GM12874 (cell line): ENCODE results near the gene EGF.

Experiments used
- TF ChIP-seq, protein P1 (sequence below): IDR thresholded peaks from 2 replicates; pipeline ENCODE4 v1.5.1; 2011; ENCODE audit warnings: low read depth, mild to moderate bottlenecking, control low read depth, low read length, moderate library complexity; ENCODE audit not compliant: insufficient read depth

The EGF gene

DNA sequence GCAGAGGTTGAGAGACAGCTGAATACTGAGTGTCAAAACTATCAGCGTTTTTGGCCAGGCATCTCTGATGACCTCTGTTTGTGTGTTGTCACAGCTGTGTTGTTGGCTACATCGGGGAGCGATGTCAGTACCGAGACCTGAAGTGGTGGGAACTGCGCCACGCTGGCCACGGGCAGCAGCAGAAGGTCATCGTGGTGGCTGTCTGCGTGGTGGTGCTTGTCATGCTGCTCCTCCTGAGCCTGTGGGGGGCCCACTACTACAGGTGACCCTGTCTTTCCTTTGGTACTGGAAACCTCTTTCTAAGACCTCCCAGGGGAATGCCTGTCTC is 86.9 kb downstream of the EGF start:
- TF ChIP-seq, protein P1, sequence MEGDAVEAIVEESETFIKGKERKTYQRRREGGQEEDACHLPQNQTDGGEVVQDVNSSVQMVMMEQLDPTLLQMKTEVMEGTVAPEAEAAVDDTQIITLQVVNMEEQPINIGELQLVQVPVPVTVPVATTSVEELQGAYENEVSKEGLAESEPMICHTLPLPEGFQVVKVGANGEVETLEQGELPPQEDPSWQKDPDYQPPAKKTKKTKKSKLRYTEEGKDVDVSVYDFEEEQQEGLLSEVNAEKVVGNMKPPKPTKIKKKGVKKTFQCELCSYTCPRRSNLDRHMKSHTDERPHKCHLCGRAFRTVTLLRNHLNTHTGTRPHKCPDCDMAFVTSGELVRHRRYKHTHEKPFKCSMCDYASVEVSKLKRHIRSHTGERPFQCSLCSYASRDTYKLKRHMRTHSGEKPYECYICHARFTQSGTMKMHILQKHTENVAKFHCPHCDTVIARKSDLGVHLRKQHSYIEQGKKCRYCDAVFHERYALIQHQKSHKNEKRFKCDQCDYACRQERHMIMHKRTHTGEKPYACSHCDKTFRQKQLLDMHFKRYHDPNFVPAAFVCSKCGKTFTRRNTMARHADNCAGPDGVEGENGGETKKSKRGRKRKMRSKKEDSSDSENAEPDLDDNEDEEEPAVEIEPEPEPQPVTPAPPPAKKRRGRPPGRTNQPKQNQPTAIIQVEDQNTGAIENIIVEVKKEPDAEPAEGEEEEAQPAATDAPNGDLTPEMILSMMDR: no peak

- TF ChIP-seq, protein P1: no peak
Observed at GRCh38 chr4:110002326-110002725, 89.6 kb downstream of the EGF start.

GRCh38 chr4:110003401-110004187 is 90.9 kb downstream of the EGF start:
- TF ChIP-seq, protein P1: no peak

DNA sequence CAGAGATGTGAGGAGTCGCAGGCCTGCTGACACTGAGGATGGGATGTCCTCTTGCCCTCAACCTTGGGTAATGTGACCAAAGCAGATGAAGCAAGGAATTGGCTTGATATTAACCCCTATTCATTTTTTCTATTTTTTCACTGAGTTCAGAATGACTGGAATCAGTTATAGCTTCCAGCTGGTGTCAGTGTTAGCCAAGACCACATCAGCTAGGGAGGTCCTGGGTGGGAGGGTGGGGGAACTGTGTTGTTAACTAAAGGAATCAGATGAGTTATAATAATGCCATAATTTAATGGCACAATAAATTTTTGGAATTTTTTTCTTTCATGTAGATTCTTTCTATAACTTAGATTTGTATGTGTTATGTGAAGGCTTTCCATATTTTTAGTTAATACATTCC is 91.9 kb downstream of the EGF start:
- TF ChIP-seq, protein P1: no peak

- TF ChIP-seq, protein P1: peak; percentile 52; the same call in 1 of the 2 replicates
Observed at GRCh38 chr4:110005461-110006056, 92.9 kb downstream of the EGF start.

GRCh38 chr4:110007217-110007616 is 94.5 kb downstream of the EGF start:
- TF ChIP-seq, protein P1: no peak

GRCh38 chr4:110008540-110008939 is 95.9 kb downstream of the EGF start:
- TF ChIP-seq, protein P1: no peak
